ENCODE data around the gene CACNA1A.

Gene CACNA1A

DNA sequence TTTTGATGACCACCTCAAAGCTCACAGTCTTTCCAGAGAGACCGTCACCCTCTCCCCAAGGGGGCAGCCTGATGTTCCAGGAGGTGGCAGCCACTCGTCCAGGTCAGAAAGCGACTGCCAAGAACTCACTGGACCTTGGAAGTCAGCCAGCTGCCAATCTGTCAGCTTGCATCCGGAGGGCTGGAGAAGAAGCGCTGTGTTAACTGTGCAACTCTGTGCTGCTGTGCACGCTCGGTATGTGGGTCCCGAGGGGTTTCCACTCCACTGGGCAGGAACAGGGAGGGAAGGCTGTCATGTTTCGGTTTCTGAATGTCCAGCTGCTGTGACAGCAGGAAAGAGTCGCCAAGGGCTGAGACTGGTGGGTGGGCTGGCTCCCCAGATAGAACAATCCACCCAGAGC lies 89.2 kb downstream of the CACNA1A start:
- TF ChIP-seq CTCF (IDR thresholded peaks at IDR 0.05; ENCODE audit: low read depth, low read length, missing control alignments) = no peak
- DNase-seq (ENCODE audit: low read depth) = no peak
- H3K4me3 ChIP-seq (ENCODE audit: low read depth, low read length) = no peak overlapping the region

DNA sequence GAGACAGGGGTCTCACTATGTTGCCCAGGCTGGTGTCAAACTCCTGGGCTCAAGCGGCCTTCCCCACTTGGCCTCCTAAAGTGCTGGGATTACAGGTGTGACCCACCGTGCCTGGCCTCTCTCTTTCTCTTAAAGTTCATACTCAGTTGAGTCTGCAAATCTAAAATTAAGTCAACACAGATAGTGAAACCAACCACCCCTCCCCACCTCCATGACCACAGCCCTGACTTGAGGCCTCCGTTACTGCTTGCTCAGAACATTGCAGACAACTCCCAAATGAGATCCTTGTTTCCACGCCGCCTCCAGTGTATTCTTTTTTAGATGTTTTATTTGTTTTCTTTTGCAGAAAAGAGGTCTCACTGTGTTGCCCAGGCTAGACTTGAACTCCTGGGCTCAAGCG lies 94.4 kb downstream of the CACNA1A start:
- DNase-seq (ENCODE audit: low read depth) = no peak
- H3K4me3 ChIP-seq (ENCODE audit: low read depth, low read length) = no peak overlapping the region
- TF ChIP-seq CTCF (IDR thresholded peaks at IDR 0.05; ENCODE audit: low read depth, low read length, missing control alignments) = no peak

DNA sequence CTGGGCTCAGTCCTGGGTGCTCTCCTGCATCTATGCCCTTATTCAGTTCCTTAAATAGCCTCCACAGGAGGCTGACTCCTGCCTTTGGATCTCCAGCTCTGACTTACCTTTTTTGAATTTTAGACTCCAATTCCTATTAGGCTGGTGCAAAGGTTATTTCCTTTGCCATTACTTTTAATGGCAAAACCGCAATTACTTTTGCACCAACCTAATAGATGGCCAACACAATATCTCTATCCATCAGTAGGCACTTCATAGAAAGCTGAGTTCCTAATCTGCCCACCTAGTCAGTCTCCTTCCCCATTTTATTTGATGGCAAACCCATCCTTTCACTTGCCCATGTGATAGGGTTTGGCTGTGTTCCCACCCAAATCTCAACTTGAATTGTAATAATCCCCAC lies 95.3 kb downstream of the CACNA1A start:
- DNase-seq (ENCODE audit: low read depth) = no peak
- TF ChIP-seq CTCF (IDR thresholded peaks at IDR 0.05; ENCODE audit: low read depth, low read length, missing control alignments) = no peak
- no peak overlapping the region for H3K4me3 ChIP-seq (ENCODE audit: low read depth, low read length)

- DNase-seq (ENCODE audit: low read depth) = no peak
- no peak for TF ChIP-seq CTCF (IDR thresholded peaks at IDR 0.05; ENCODE audit: low read depth, low read length, missing control alignments)
- no peak overlapping the region for H3K4me3 ChIP-seq (ENCODE audit: low read depth, low read length)
Observed at GRCh38 chr19:13408889-13409518, 97.3 kb downstream of the CACNA1A start.

DNA sequence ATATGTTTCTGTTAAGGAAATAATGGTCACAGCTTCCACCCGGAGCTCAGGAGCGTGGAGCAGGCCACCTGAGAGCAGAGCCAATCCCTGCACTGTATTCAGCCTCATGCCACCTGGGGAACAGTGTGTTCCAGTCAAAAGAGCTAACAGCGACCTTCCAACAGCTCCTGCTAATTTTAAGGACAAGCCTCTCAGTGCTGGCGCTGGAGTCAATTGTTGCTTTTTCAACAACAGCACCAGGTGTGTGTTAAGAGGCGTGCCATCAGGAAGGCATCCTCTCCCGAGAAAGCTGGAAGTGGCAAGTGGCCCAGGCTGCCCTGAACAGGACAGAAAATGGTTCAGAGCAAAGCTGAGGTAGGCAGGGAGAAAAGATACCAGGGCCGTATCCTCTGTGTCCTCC lies 102.0 kb downstream of the CACNA1A start:
- no peak for TF ChIP-seq CTCF (IDR thresholded peaks at IDR 0.05; ENCODE audit: low read depth, low read length, missing control alignments)
- no peak overlapping the region for H3K4me3 ChIP-seq (ENCODE audit: low read depth, low read length)
- DNase-seq (ENCODE audit: low read depth) = no peak

DNA sequence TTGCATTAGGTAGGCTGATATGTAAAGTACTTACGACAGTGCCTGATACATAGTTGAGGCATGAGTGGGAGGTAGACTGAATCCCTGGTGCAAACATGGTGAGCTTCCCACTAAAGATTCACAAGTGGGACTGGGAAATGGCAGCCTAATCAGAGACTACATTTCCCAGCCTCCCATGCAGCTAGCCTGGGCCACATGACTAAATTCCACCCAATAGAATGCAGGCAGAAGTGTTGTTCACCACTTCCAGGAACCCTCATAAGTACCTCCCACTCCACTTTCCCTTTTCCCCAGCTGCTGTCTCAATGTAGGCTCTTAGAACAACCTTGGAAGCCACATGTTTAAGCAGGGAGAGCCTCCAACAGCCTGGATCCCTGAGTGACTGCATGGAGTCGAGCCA lies 104.9 kb downstream of the CACNA1A start:
- TF ChIP-seq CTCF (IDR thresholded peaks at IDR 0.05; ENCODE audit: low read depth, low read length, missing control alignments) = no peak
- no peak overlapping the region for H3K4me3 ChIP-seq (ENCODE audit: low read depth, low read length)
- no peak for DNase-seq (ENCODE audit: low read depth)

DNA sequence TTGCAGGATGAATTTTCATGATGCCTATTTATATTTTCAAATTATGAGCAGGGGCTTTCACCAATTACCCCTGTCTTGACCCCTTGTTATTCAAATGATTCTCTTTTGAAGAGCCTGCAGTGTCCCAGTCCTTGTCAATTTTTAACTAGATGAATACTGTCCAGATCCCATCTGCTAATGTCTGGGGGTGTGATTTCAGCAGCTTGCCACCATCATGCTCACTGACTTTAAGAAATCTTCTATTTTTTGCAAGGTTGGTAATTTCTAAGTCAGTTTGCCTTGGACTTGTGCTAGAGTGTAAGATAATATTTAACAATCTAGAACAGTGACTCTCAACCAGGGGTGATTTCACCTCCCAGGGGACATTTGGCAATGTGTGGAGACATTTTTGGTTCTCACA lies 106.0 kb downstream of the CACNA1A start:
- TF ChIP-seq CTCF (IDR thresholded peaks at IDR 0.05; ENCODE audit: low read depth, low read length, missing control alignments) = no peak
- no peak overlapping the region for H3K4me3 ChIP-seq (ENCODE audit: low read depth, low read length)
- DNase-seq (ENCODE audit: low read depth) = no peak
